Gastroesophageal sphincter (tissue), 4 donors: Measurements from ENCODE around the gene CRIM1. TPM values are rescaled to one million over a fixed set of nuclear protein-coding genes. Genes with fewer than 3 reads are reported as not detected.
A peak's percentile ranks its signal among the peaks of the same experiment; 100 is the strongest.

Experiments used
- ATAC-seq: fragments of 150-250 bp; one replicate; pipeline ENCODE4 v1.9.1; 2016; ENCODE audit warnings: mild to moderate bottlenecking, moderate library complexity
- H3K27ac ChIP-seq, 4 donors: fragments of 200-600 bp; sonication (generic) in 3 of 4; 1 replicate in 3 of 4; 2 replicates in 1 of 4; pipeline ENCODE4 v1.5.1; 2016 to 2019
- H3K27me3 ChIP-seq: fragments of 200-600 bp; sonication (generic); one replicate; pipeline ENCODE4 v1.5.1; 2019
- H3K36me3 ChIP-seq, 2 donors: fragments of 200-600 bp; sonication (generic); one replicate each; pipeline ENCODE4 v1.5.1; 2019; ENCODE audit warnings: control low read depth in 1 of 2
- H3K4me1 ChIP-seq, 3 donors: fragments of 200-600 bp; sonication (generic); 1 replicate in 2 of 3; 2 replicates in 1 of 3; pipeline ENCODE4 v1.5.1; 2016 to 2019; ENCODE audit warnings: control low read depth in 2 of 3
- H3K4me3 ChIP-seq, 2 donors: fragments of 200-600 bp; sonication (generic); one replicate each; pipeline ENCODE4 v1.5.1; 2019; ENCODE audit warnings: mild to moderate bottlenecking in 1 of 2, moderate library complexity in 1 of 2
- H3K9me3 ChIP-seq, 3 donors: fragments of 200-600 bp; sonication (generic); one replicate each; pipeline ENCODE4 v1.5.1; 2017 to 2019; ENCODE audit warnings: control low read depth in 2 of 3
- EP300 ChIP-seq: sonication (generic); formaldehyde crosslinking; IDR thresholded peaks from one replicate; pipeline ENCODE4 v1.6.1; 2017; ENCODE audit warnings: antibody characterized with exemption, mild to moderate bottlenecking
- POLR2A ChIP-seq, 2 donors: fragments of 450-650 bp; IDR thresholded peaks; one replicate each; pipeline ENCODE4 v1.6.1; 2017; ENCODE audit warnings: antibody characterized with exemption in 2 of 2, mild to moderate bottlenecking in 2 of 2, moderate library complexity in 1 of 2
- POLR2AphosphoS5 ChIP-seq: sonication (generic); formaldehyde crosslinking; IDR thresholded peaks from one replicate; pipeline ENCODE4 v1.6.1; 2017; ENCODE audit warnings: antibody characterized with exemption
- WGBS, 2 donors: methylation state at CpG; one replicate each; pipeline ENCODE4 v1.1.5; 2018; ENCODE audit warnings: low coverage in 1 of 2; 5-methylcytosine and 5-hydroxymethylcytosine counted together
- total RNA-seq, 4 donors: library from RNA; depleted of rRNA; stranded (reverse); fragments of >200 nt; gene quantifications; one replicate each; pipeline ENCODE4 v1.1.0, GENCODE V29; 2016
- TF ChIP-seq, protein P1 (sequence below), 4 experiments: fragments of 200-600 bp in 2 of 4; fragments of 450-650 bp in 2 of 4; sonication (generic) in 1 of 4; IDR thresholded peaks; one replicate each; pipeline ENCODE4 v1.5.1; 2017 to 2019; ENCODE audit warnings: antibody characterized with exemption in 4 of 4, mild to moderate bottlenecking in 2 of 4, moderate library complexity in 2 of 4

The CRIM1 gene
- total RNA-seq, 4 donors from 2014 or later: 150 to 342 (median 203) TPM

DNA sequence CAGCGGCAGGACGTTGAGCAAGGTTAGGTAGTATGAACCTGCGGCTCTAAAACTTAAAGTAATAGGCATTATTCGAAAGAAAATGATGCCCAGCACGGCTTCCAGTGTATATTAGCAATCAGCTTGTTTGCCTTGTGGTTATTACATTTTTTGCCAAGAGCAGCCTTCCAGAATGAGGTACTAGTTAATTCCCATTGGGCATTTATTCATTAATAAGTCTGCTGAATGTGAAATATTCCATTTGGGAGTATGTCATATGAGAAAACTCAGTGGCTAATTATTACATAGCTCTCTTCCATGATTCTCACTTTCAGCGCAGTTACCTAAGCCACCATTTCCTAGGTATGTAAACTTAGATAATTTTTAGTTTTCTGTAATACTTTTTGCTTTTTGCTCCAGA, 12.9 kb downstream of the CRIM1 start:
- Histone ChIP-seq H3K4me1 (peaks cover 54 to 100% (median 55%) of the 10 kb centered on the region in 3 donors), H3K4me3 (no peak overlapping the region), H3K9me3 (no peaks in the 10 kb centered on the region), H3K27ac (peak overlapping the region in 3 of 4 donors; percentile 36 to 61 (median 37)), H3K27me3 (no peaks in the 10 kb centered on the region), H3K36me3 (no peaks in the 10 kb centered on the region)
- ATAC-seq: no peak
- TF ChIP-seq EP300 (no peak), POLR2AphosphoS5 (no peak), POLR2A (IDR thresholded peaks at IDR 0.05) (no peak)
- TF ChIP-seq, protein P1, sequence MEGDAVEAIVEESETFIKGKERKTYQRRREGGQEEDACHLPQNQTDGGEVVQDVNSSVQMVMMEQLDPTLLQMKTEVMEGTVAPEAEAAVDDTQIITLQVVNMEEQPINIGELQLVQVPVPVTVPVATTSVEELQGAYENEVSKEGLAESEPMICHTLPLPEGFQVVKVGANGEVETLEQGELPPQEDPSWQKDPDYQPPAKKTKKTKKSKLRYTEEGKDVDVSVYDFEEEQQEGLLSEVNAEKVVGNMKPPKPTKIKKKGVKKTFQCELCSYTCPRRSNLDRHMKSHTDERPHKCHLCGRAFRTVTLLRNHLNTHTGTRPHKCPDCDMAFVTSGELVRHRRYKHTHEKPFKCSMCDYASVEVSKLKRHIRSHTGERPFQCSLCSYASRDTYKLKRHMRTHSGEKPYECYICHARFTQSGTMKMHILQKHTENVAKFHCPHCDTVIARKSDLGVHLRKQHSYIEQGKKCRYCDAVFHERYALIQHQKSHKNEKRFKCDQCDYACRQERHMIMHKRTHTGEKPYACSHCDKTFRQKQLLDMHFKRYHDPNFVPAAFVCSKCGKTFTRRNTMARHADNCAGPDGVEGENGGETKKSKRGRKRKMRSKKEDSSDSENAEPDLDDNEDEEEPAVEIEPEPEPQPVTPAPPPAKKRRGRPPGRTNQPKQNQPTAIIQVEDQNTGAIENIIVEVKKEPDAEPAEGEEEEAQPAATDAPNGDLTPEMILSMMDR (IDR thresholded peaks at IDR 0.05): no peak
- WGBS, 2 donors: 73 to 77% methylated on average over 3 to 6 of the region's 6 CpGs

DNA sequence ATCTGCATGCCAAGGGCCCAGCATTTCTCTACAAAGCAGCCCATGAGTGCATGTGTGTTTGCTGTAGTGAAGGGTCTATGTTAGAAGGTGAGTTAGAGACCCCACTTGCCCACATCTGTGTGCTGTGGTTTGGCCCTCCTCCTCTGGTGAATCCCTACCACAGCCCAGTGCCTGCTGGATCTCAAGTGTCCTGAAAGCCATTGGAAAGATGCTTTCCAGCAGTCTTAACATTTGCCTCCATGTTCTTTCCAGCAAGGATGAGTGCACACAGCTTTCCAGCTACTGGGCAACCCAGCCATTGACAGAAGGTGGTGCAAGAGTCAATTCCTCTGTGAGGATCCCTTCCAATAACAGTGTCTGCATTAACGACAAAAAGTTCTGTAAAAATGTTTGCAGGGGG, 13.6 kb downstream of the CRIM1 start:
- peaks cover 56 to 100% (median 57%) of the 10 kb centered on the region in 3 donors for H3K4me1 ChIP-seq
- H3K27ac ChIP-seq: peak overlapping the region in 2 of 4 donors; percentile 27 to 61
- H3K9me3 ChIP-seq: no peaks in the 10 kb centered on the region
- no peaks in the 10 kb centered on the region for H3K27me3 ChIP-seq
- H3K36me3 ChIP-seq: no peaks in the 10 kb centered on the region
- no peak for TF ChIP-seq POLR2AphosphoS5
- no peak for TF ChIP-seq EP300
- TF ChIP-seq, protein P1 (IDR thresholded peaks at IDR 0.05): no peak
- TF ChIP-seq POLR2A (IDR thresholded peaks at IDR 0.05): no peak
- no peak for ATAC-seq
- H3K4me3 ChIP-seq: no peak overlapping the region
- WGBS, 2 donors: 50% methylated on average over 1 of the region's 1 CpG; no CpG with 5 or more reads in 1 of the 2 donors

DNA sequence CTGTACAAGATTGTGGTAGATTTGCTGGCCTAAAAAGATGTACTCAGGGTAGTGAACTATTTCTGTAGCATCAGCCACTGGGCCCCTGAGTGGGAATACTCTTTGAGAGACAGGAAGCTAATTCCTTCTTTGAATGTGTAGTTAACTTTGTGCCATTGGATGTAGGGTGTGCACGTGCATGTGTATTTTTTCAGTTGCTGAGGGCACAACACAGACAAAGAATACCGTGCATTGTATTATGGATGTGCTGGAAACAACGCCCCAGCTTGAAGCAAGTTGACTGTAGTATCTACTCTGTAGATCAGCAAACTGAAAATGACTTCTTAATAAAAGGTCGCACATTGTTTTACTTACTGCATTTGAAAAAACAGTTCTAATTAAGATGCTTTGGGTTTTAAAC, 14.1 kb downstream of the CRIM1 start:
- ATAC-seq: no peak
- Histone ChIP-seq H3K36me3 (no peaks in the 10 kb centered on the region), H3K27me3 (no peaks in the 10 kb centered on the region), H3K4me3 (no peak overlapping the region), H3K9me3 (no peaks in the 10 kb centered on the region), H3K27ac (peak overlapping the region in 2 of 4 donors; percentile 57 to 61), H3K4me1 (peaks cover 57 to 100% (median 59%) of the 10 kb centered on the region in 3 donors)
- no peak for TF ChIP-seq POLR2AphosphoS5
- TF ChIP-seq, protein P1 (IDR thresholded peaks at IDR 0.05): no peak
- no peak for TF ChIP-seq POLR2A (IDR thresholded peaks at IDR 0.05)
- TF ChIP-seq EP300: no peak
- WGBS, 2 donors: 45 to 52% methylated on average over 3 to 4 of the region's 4 CpGs

DNA sequence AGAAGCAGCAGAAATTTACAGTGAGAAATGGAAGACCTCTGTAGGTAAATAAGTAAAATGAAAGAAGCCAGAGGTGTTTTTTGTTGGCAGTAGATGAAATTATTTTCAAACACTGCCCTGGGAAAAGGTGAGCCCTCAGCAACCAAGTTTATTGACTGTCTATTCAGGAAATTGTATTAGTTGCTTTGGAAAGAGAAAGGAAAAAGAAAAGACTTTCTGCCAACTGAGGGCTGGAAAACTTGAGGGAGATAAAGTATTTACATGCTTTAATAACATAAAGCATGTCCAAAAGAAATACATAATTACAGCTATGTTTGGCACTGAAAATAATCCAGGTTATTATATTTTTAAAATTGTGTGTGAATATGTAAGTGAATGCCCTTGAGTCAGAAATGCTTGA, 14.7 kb downstream of the CRIM1 start:
- Histone ChIP-seq H3K27ac (peak overlapping the region in 3 of 4 donors; percentile 57 to 67 (median 61)), H3K36me3 (no peaks in the 10 kb centered on the region)
- no peak for ATAC-seq

More for the DNA sequence above, 14.7 kb downstream of the CRIM1 start:
- peaks cover 57 to 100% (median 59%) of the 10 kb centered on the region in 3 donors for H3K4me1 ChIP-seq
- TF ChIP-seq POLR2AphosphoS5 (no peak), EP300 (no peak), POLR2A (IDR thresholded peaks at IDR 0.05) (no peak)
- TF ChIP-seq, protein P1 (IDR thresholded peaks at IDR 0.05): no peak
- no peak overlapping the region for H3K4me3 ChIP-seq
- H3K9me3 ChIP-seq: no peaks in the 10 kb centered on the region
- H3K27me3 ChIP-seq: no peaks in the 10 kb centered on the region
